KOPT-K1 (cell line): ENCODE results near the gene CRAMP1.

Source experiments
- H3K27ac ChIP-seq: fragments of 200-600 bp; sonication (generic); 2 replicates; pipeline ENCODE4 v1.5.1; 2016; ENCODE audit warnings: antibody characterized with exemption, mild to moderate bottlenecking, low read depth, low read length; ENCODE audit not compliant: poor library complexity, severe bottlenecking
- H3K36me3 ChIP-seq: fragments of 200-600 bp; sonication (generic); 2 replicates; pipeline ENCODE4 v1.5.1; 2017; ENCODE audit warnings: antibody characterized with exemption, mild to moderate bottlenecking, low read length, moderate library complexity; ENCODE audit not compliant: insufficient read depth
- H3K9me3 ChIP-seq: fragments of 200-600 bp; sonication (generic); 2 replicates; pipeline ENCODE4 v1.5.1; 2017; ENCODE audit warnings: antibody characterized with exemption, low read length, mild to moderate bottlenecking; ENCODE audit not compliant: insufficient read depth, poor library complexity, severe bottlenecking

CRAMP1 gene

GRCh38 chr16:1635070-1635469, 22.9 kb downstream of the CRAMP1 start:
- Histone ChIP-seq H3K9me3 (no peaks in the 10 kb centered on the region), H3K27ac (no peak overlapping the region), H3K36me3 (peaks cover 89% of the 10 kb centered on the region)

- peaks cover 89% of the 10 kb centered on the region for H3K36me3 ChIP-seq
- no peak overlapping the region for H3K27ac ChIP-seq
- H3K9me3 ChIP-seq = no peaks in the 10 kb centered on the region
These were observed 25.4 kb downstream of the CRAMP1 start for GRCh38 chr16:1637526-1637925.

GRCh38 chr16:1638757-1639156, 26.6 kb downstream of the CRAMP1 start:
- Histone ChIP-seq H3K9me3 (no peaks in the 10 kb centered on the region), H3K36me3 (peaks cover 89% of the 10 kb centered on the region), H3K27ac (no peak overlapping the region)

- no peak overlapping the region for H3K27ac ChIP-seq
- H3K36me3 ChIP-seq = peaks cover 89% of the 10 kb centered on the region
- H3K9me3 ChIP-seq = no peaks in the 10 kb centered on the region
These were observed 27.1 kb downstream of the CRAMP1 start for GRCh38 chr16:1639282-1639681.

- H3K36me3 ChIP-seq = peaks cover 88% of the 10 kb centered on the region
These were observed 27.7 kb downstream of the CRAMP1 start for GRCh38 chr16:1639860-1640259.

GRCh38 chr16:1640261-1640941, 28.2 kb downstream of the CRAMP1 start:
- Histone ChIP-seq H3K9me3 (no peaks in the 10 kb centered on the region), H3K36me3 (peaks cover 88% of the 10 kb centered on the region), H3K27ac (no peak overlapping the region)

More at GRCh38 chr16:1639860-1640259, 27.7 kb downstream of the CRAMP1 start:
- Histone ChIP-seq H3K9me3 (no peaks in the 10 kb centered on the region), H3K27ac (no peak overlapping the region)

- H3K9me3 ChIP-seq = no peaks in the 10 kb centered on the region
- no peak overlapping the region for H3K27ac ChIP-seq
- H3K36me3 ChIP-seq = peaks cover 92% of the 10 kb centered on the region
These were observed 29.1 kb downstream of the CRAMP1 start for GRCh38 chr16:1641261-1641660.

- Histone ChIP-seq H3K36me3 (peaks cover 97% of the 10 kb centered on the region), H3K9me3 (no peaks in the 10 kb centered on the region), H3K27ac (no peak overlapping the region)
These were observed 30.0 kb downstream of the CRAMP1 start for GRCh38 chr16:1642148-1642547.

- no peak overlapping the region for H3K27ac ChIP-seq
- H3K9me3 ChIP-seq = no peaks in the 10 kb centered on the region
- H3K36me3 ChIP-seq = peaks cover 97% of the 10 kb centered on the region
These were observed 30.6 kb downstream of the CRAMP1 start for GRCh38 chr16:1642753-1643152.

- H3K36me3 ChIP-seq = peaks cover 97% of the 10 kb centered on the region
- H3K9me3 ChIP-seq = no peaks in the 10 kb centered on the region
These were observed 31.4 kb downstream of the CRAMP1 start for GRCh38 chr16:1643521-1643920.

GRCh38 chr16:1645914-1646525, 33.9 kb downstream of the CRAMP1 start:
- peaks cover 78% of the 10 kb centered on the region for H3K36me3 ChIP-seq
- H3K27ac ChIP-seq = no peak overlapping the region
- no peaks in the 10 kb centered on the region for H3K9me3 ChIP-seq

More at GRCh38 chr16:1643521-1643920, 31.4 kb downstream of the CRAMP1 start:
- no peak overlapping the region for H3K27ac ChIP-seq

GRCh38 chr16:1647856-1648255, 35.7 kb downstream of the CRAMP1 start:
- H3K27ac ChIP-seq = no peak overlapping the region

GRCh38 chr16:1650131-1650530, 38.0 kb downstream of the CRAMP1 start:
- Histone ChIP-seq H3K36me3 (peaks cover 74% of the 10 kb centered on the region), H3K9me3 (no peaks in the 10 kb centered on the region), H3K27ac (no peak overlapping the region)

More at GRCh38 chr16:1647856-1648255, 35.7 kb downstream of the CRAMP1 start:
- peaks cover 78% of the 10 kb centered on the region for H3K36me3 ChIP-seq
- H3K9me3 ChIP-seq = no peaks in the 10 kb centered on the region

- Histone ChIP-seq H3K36me3 (peaks cover 75% of the 10 kb centered on the region), H3K9me3 (no peaks in the 10 kb centered on the region), H3K27ac (no peak overlapping the region)
These were observed 39.2 kb downstream of the CRAMP1 start for GRCh38 chr16:1651094-1651973.

GRCh38 chr16:1651974-1652312, 39.8 kb downstream of the CRAMP1 start:
- no peaks in the 10 kb centered on the region for H3K9me3 ChIP-seq
- H3K27ac ChIP-seq = no peak overlapping the region
- peaks cover 76% of the 10 kb centered on the region for H3K36me3 ChIP-seq
